ENCODE measurements around the gene TTC28. TPM values are rescaled to one million over a fixed set of nuclear protein-coding genes. Genes with fewer than 3 reads are reported as not detected.

Gene TTC28
- total and polyA plus RNA-seq, 10 of the 15 experiments (the other 5 are each of a cell fraction or from before 2014, with no cell fraction given) = 0.15 to 8.4 (median 1.4) TPM

GRCh38 chr22:28111501-28112189 is 568.0 kb downstream of the TTC28 start (continued):
- TF ChIP-seq, protein P1, sequence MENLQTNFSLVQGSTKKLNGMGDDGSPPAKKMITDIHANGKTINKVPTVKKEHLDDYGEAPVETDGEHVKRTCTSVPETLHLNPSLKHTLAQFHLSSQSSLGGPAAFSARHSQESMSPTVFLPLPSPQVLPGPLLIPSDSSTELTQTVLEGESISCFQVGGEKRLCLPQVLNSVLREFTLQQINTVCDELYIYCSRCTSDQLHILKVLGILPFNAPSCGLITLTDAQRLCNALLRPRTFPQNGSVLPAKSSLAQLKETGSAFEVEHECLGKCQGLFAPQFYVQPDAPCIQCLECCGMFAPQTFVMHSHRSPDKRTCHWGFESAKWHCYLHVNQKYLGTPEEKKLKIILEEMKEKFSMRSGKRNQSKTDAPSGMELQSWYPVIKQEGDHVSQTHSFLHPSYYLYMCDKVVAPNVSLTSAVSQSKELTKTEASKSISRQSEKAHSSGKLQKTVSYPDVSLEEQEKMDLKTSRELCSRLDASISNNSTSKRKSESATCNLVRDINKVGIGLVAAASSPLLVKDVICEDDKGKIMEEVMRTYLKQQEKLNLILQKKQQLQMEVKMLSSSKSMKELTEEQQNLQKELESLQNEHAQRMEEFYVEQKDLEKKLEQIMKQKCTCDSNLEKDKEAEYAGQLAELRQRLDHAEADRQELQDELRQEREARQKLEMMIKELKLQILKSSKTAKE (IDR thresholded peaks at IDR 0.05; ENCODE audit: low read depth, poor library complexity, severe bottlenecking) = no peak
- TF ChIP-seq PML (IDR thresholded peaks at IDR 0.05; ENCODE audit: low read length) (no peak), SIN3A (IDR thresholded peaks at IDR 0.05; ENCODE audit: low read depth, low read length) (no peak), SIX5 (IDR thresholded peaks at IDR 0.05; ENCODE audit: low read depth, low read length, severe bottlenecking) (no peak), CHD1 (IDR thresholded peaks at IDR 0.05; ENCODE audit: low read depth, low read length) (no peak), SMARCA5 (IDR thresholded peaks at IDR 0.05) (no peak)

- Histone ChIP-seq H3K9ac (ENCODE audit: control insufficient read depth, insufficient read depth, low read length) (no peak overlapping the region), H3K27me3 (replicated peaks in 1 of 2; ENCODE audit: control insufficient read depth in 2 of 2, insufficient read depth in 2 of 2, low read length in 1 of 2) (no peaks in the 10 kb centered on the region), H2AFZ (ENCODE audit: control insufficient read depth, low read depth, low read length) (no peak overlapping the region), H4K20me1 (ENCODE audit: control insufficient read depth, insufficient read depth) (no peaks in the 10 kb centered on the region), H3K79me2 (ENCODE audit: control insufficient read depth, insufficient read depth, low read length) (no peaks in the 10 kb centered on the region), H3K27ac (ENCODE audit: control insufficient read depth, insufficient read depth) (no peak overlapping the region), H3K36me3 (ENCODE audit: control insufficient read depth in 2 of 2, insufficient read depth in 2 of 2, low read length in 1 of 2) (no peaks in the 10 kb centered on the region), H3K4me2 (ENCODE audit: control insufficient read depth, insufficient read depth) (no peak overlapping the region), H3K4me3 (no peak overlapping the region), H3K4me1 (ENCODE audit: control insufficient read depth, insufficient read depth, low read length) (no peaks in the 10 kb centered on the region), H3K9me3 (replicated peaks; ENCODE audit: control insufficient read depth, insufficient read depth, low read length) (no peaks in the 10 kb centered on the region)
- intact Hi-C loops (cut with micrococcal nuclease; ENCODE audit: unreplicated experiment) = no loop called here
- FAIRE-seq = no peak
- ChIA-PET RAD21 (ENCODE audit: unreplicated experiment) (no interaction called here), CTCF (interaction anchor here (1.0 kb wide), 1 partner anchor 330 kb away, joined by 3 read pairs; no protein-coding TSS in a partner anchor), POLR2A (no interaction called here), SMC1A (ENCODE audit: uncharacterized antibody, unreplicated experiment) (no interaction called here)
- TF ChIP-seq E4F1 (IDR thresholded peaks at IDR 0.05; ENCODE audit: borderline replicate concordance, partially characterized antibody) (no peak), TCF3 (IDR thresholded peaks at IDR 0.05; ENCODE audit: borderline replicate concordance, insufficient read depth, low read depth, low read length) (no peak), NFXL1 (IDR thresholded peaks at IDR 0.05; ENCODE audit: borderline replicate concordance) (no peak), SREBF1 (IDR thresholded peaks at IDR 0.05; ENCODE audit: low read length) (no peak)
- no peak for DNase-seq (ENCODE audit: low read depth, low spot score)
- 47% methylated on average over 4 of the region's 4 CpGs for WGBS (ENCODE audit: insufficient coverage, insufficient replicate concordance, low lambda C conversion rate, missing lambda C conversion rate)
- no TSS peak for BruUV-seq (replicated peaks)
- in situ Hi-C loops (cut with MboI) = no loop called here
- no peak for ATAC-seq
Observed at GRCh38 chr22:28108851-28109250, 570.8 kb downstream of the TTC28 start.

All from GM12878 (cell line).